ENCODE results near the gene AKR1B15.
A peak's percentile ranks its signal among the peaks of the same experiment; 100 is the strongest.
"Not testable (repeated sequence)": the region's sequence is repeated elsewhere in the genome, so short reads cannot be mapped to it uniquely, and the experiment has no call there.

AKR1B15 gene

DNA sequence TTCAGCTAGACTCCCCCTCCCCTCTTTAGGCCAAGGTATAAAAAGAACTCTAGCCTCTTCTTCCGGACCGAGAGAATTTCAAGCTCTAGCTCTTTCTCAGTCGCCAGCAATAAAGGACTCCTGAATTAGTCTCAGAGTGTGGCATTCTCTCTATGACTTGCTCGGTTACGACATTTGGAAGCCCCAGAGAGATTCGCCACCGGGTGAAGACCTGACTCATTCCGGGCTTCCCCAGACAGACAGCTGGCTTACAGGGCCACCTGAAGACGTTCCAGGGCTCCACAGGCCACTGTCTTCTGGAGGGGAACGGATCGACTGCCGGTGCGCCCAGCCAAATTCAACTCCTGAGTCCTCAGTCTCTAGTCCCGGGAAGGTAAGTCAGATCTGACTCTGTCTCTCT is at the start of gene AKR1B15:
Gene AKR1B15 (plus strand): TSS at position 234 of the 400 bp plus-strand sequence. CDS start 15,510 bp downstream, outside the sequence.
- DNase-seq (ENCODE audit: low read depth) = no peak

DNA sequence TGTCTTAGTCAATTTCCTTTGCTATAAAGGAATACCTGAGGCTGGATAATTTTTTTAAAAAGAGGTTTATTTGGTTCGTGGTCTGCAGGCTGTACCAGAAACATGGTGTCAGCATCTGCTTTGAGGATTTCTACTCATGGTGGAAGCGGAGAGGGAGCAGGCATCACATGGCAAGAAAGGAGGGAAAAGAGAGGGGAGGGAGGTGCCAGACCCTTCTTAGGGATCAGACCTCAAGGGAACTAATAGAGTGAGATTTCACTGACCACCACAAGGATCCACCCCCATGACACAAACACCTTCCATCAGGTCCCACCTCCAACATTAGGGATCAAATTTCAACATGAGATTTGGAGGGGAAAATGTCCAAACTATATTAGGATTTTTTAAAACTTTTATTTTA is 48.5 kb upstream of the AKR1B15 start:
- no peak for DNase-seq (ENCODE audit: low read depth)

DNA sequence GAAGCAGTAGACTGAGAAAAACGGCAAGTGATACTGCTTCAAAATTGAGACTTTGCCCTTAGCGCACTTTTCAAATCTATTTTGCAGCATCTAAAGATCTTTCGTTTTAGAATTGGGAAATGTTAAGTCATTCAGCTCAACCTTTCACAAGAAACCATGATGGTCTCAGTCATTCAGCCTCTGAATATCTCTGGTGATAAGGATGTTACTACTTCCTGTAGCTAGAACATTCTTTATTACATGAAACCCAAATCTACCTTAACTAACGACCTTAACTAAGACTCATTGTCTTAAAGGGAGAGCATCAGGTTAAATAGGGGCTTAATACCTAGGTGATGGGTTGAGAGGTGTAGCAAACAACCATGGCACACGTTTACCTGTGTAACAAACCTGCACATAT is 47.9 kb upstream of the AKR1B15 start:
- DNase-seq (ENCODE audit: low read depth) = no peak

DNA sequence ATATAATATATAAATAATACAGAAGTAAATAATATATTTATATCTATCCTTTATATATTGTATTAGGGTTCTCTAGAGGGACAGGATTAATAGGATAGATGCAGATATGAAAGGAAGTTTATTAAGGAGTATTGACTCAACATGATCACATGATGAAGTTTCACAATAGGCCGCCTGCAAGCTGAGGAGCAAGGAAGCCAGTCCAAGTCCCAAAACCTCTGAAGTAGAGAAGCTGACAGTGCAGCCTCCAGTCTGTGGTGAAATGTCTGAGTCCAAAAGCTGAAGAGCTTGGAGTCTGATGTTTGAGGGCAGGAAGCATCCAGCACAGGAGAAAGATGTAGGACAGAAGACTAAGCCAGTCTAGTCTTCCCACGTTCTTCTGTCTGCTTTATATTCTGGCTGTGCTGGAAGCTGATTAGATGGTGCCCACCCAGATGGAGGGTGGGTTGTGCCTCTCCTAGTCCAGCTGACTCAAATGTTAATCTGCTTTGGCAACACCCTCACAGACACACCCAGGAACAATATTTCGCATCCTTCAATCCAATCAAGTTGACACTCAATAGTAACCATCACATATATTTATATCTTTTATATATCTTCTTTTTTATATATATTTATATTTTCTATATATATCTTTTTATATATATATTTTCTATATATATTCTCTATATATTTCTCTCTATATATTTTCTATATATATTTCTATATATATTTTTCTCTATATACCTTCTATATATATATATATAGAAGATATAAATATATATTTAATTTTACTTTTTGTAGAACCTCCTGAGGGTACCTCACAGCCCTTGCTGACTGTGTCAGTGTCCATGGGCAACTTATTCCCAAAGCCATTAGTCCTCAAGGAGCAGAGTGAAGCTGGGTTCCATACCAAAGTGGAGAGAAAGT is 46.2 kb upstream of the AKR1B15 start:
- no peak for DNase-seq (ENCODE audit: low read depth)

DNA sequence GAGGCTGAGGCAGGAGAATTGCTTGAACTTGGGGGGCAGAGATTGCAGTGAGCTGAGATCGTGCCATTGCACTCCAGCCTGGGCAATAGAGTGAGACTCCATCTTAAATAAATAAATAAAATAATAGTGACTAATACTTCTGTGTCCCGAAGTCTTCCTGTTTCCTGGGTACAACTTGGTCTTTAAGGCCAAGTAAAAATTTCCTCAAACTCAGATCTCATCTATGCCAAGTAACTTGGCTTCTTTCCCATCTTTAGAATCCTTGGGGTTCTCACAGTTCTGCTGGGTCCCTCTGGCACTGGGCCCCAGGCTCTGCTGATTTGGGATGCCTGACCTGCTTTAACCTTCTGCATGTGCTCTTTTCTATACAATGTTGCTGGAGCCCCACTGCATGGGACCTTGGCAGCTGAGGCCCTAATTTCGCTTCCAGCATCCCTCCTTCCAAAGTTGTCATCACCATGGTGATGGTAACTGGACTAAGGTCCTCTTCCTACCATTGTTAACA is 44.2 kb upstream of the AKR1B15 start:
- DNase-seq (ENCODE audit: low read depth) = no peak

DNA sequence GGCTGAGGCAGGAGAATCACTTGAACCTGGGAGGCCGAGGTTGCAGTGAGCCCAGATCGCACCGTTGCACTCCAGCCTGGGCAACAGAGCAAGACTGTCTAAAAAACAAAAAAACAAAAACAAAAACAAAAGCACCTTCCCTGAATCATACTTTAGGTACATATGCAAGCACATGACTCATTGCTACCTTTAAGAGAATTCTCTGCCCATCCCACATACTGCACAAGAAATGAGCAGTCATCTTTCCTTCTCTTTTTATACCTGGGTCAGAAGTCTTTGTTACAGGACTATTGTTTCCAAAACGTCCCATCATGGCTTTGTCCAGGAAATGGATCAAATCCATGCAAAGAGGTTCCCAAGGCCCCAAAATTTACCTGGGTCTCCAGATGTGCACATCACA is 43.1 kb upstream of the AKR1B15 start:
- DNase-seq (ENCODE audit: low read depth) = no peak

DNA sequence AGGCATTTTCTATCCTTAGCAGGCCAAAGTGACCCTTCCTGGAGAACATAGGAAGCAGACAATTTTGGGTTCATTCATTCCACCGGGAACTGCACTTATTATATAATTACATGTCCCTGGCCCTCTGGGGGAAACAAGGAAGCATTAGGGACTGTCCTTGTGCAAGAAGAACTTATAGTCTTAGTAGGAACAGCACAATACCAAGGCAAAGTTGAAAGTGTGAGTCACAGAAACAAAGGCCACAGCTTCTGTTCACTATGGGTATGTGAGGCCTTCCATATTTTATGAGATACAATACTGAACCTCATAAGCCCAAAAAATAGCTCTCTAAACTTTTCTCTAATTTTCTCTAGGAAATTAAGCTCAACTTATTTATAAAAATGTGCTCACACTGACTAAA is 39.9 kb upstream of the AKR1B15 start:
- no peak for DNase-seq (ENCODE audit: low read depth)

DNA sequence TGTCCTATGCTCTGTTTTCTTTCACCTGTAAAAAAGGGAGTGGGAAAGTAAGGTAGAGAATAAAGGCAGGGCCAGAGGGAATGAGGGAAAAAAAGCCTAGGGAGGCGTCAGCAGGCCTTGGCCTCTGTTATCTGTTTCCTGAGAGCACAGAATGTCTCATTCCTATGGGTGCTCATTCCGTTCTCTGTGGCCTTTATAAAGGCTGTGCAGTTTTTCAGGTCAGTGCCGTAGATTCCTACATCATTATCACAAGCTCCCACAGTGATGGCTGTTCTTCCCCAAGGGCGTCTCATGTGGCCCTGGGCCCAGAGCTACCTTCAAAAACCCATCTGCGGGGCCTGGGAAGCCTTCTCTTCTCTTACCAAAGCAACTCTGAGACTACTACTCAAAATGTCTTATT is 38.3 kb upstream of the AKR1B15 start:
- no peak for DNase-seq (ENCODE audit: low read depth)

DNA sequence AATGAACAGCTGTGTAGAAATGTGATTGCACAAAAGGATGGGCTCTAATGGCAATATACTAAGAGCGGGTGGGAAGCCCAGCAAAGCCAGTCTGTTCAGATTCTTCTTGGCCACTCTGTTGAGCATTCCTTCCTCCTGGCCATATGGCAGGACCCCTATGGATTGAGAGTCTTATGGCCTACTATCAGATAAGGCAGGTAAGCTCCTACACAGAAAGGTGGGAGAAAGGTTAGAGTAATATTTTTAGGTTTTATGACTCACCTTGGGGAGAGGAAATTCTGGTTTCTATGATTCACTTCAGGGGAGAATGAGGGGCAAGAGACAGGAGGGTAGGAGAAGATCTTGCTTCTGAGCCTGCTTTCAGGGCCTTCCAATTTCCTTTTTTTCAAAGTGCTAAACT is 36.6 kb upstream of the AKR1B15 start:
- no peak for DNase-seq (ENCODE audit: low read depth)

DNA sequence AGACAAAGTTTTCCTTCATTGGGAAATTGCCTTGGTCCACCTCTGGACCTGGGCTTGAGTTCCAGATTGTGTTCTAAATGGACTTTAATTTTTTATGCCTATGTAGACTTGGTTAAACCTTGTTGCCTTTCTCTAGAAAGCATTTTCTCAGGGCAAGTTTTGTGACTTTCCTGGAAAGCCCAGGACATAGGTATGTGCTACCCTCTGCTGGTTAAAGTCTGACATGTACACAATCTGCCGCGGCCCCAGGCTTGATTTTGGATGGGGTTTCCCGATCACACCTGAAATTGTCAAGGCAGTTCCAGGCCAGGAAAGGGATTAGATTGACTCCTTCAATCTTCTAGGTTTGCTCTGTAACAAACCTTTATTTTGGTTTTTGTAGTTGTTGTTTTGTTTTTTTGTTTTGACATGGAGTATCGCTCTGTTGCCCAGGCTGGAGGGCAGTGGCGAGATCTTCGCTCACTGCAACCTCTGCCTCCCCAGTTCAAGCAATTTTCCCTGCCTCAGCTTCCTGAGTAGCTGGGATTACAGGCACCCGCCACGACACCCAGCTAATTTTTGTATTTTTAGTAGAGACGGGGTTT is 35.6 kb upstream of the AKR1B15 start:
- DNase-seq (ENCODE audit: low read depth) = peak; percentile 4

DNA sequence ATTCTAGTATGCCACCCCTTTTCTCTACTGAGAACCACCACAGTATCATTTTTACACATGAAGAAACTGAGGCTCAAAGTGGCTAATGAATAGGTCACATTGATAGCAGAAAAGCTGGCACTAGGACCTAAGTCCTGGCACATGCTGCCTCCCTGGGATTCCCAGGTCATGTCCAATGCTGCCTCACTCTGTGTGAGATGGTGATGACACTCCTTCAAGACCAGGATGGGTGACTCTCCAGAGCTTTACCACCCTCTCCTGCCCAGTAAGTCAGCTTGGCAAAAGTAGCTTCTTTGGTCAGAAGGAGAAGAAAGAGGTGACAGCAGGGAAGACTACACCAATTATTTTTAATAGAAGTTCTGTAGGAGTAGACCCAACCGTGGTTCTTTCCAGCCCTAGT is 34.8 kb upstream of the AKR1B15 start:
- DNase-seq (ENCODE audit: low read depth) = no peak

DNA sequence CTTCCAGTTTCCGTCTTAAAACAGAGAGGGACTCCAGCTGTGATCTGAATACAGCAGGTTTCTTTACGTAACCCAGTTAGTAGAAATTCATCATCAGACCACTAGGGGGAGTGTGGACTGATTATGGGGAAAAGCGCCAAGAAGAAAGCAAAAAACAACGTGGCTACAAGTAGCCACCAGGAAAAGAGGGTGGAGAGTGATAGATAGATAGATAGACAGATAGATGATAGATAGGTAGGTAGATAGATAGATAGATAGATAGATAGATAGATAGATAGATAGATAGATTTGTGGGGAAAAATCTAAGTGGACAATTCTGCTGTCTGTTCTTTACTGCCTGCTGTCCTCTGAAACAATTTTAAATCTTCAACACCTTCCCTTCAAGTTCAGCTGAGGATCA is 34.2 kb upstream of the AKR1B15 start:
- DNase-seq (ENCODE audit: low read depth) = peak; percentile 2

DNA sequence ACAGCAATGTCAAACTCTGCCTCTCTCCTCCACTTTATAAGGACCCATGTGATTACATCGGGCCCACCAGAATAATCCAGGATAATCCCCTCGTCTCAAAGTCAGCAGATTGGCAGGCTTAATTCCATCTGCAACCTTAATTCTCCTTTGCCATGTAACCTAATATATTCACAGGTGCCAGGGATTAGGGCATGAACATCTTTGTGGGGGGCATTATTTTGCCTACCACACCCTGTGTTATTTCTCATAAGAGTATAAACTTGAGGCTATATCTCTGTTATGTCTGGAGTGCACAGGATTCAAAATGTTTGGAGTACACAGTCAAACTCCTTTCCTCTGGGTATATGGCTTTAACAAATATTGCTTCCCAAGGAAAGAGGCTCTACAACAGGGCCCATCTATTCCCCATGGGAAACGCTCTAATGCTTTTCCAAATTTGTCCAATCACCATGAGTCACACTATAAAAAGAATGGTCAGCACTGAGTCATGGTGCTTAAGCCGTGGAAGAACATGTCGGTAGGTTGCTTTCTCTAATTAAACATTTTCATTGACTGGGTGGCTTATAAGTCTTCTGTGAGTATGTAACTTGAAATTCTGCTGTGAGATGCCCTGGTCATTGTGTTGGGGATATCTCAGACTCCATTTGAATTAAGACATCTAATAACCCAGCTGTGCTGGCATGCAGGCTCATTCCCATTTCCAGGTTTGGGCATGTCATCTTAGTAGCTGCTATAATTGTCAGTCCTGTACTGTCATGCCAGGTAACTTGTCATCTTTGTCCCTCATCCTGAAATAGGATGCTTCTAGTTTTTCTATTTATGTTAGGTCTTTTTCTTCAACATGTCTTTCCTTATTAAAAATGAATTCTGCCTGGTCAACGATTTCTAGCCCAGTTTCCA is 33.1 kb upstream of the AKR1B15 start:
- DNase-seq (ENCODE audit: low read depth) = no peak

DNA sequence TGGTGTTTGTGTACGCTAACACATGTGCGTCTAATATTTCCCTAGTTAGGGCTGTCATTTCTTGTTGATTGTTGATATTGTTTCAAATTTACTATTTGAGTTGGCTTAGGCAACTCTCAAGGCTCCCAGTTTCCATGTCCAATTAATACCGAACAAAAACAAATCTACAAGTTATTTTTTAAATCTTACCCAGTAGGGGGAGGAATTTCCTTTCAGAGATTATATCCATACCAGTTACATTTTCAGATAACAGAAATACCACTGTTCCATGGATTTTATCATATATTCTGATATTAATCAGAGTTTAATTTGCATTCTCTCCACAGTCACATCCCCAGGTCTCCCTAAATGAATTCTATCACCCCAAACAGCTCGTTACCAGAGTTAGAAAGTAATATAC is 28.8 kb upstream of the AKR1B15 start:
- DNase-seq (ENCODE audit: low read depth) = no peak

DNA sequence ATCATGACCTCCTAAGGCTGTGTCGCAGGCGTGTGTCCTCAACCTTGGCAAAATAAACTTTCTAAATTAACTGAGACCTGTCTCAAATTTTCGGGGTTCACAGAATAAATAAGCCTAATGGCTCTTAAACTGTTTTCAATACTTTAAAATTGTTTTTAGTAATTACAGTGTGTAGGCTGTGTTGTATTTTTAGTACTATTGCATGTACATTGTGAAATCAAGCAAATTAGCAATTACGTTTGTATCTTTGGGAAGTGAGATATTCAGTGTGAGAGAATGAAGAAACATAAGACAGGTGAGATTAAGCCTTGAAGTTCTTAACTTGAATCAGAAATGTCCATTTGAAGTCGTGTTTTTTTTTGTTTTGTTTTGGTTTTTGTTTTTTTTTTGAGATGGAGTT is 26.3 kb upstream of the AKR1B15 start:
- DNase-seq (ENCODE audit: low read depth) = no peak

DNA sequence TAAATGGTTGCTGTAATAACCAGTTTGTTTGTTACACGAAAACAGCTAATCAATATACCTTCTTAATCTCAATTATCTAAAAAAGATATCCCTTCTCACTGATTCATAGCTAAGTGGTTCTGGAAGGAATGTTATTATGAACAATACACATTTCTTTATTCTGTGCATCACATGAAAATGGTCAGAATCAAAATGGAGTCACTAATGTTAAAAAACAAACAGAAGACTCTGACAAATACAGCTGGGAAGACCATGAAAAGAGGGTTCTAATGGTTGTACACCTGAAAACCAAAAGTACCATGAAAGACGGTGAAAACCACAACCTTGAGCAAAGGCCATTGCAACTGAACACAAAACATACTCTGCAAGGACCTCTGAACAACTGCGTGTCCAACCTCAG is 23.5 kb upstream of the AKR1B15 start:
- not testable (repeated sequence) for DNase-seq (ENCODE audit: low read depth)

DNA sequence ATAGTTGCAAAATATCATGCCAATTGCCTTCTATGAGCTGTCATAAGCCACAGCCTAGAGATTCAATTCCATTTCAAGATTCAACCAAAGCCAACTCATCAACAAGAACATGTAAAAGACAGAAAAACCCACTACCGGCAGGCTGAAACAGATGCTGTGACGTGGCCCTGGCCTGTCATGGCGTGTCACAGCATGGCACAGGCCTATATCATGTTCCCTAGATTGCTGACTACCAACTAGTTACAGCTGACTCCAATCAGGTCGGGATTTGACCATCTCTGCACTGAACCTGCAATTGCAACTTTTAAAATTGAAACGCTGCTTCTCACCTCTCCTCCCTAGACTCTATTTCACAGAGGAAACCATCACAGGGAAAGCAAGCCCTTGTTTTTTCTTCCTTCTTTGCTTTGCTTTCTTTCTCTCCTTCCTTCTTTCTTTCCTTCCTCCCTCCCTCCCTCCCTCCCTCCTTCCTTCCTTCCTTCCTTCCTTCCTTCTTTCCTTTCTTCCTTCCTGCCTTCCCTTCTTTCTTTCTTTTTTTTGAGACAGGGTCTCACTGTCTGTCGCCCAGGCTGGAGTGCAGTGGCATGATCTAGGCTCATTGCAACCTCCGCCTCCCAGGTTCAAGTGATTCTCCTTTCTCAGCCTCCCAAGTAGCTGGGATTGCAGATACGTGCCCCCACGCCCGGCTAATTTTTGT is 22.2 kb upstream of the AKR1B15 start:
- not testable (repeated sequence) for DNase-seq (ENCODE audit: low read depth)

DNA sequence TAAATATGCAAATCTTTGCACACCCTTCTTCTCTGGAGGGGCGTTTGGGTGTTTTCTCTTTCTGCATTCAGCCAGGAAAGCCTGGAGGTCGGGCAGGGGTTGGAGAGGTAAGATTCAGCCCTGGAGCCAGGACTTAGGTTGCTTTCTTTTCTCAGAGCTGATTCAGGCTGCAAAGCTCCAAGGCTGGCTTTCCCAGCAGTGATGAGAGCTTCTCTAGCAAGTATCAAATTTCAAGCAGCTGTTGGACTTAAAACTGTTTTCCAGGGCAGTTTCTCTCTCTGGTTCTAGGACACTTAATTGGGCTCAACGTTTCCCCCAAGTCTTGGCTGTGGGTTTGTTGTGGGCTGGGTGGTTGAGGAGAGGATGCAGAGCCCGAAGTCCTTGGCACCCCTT is 20.9 kb upstream of the AKR1B15 start:
- no peak for DNase-seq (ENCODE audit: low read depth)

DNA sequence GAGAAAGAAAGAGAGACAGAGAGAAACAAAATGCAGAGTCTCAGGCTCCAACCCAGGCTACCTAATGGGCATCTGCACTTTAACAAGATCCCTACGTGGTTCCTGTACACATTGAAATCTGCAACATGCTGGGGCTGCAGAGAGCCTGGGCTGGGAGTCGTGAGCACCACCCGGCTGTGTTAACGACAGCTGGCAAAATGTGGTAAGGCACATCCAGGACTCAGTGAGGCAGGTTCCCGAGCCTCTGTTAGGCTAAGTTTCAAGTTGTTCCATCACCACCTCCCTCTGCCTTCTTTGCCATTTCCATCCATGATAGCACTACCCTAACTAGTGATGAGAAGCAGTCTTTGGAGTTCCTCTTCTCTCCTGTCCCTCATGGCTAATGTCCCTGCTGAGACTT is 20.2 kb upstream of the AKR1B15 start:
- no peak for DNase-seq (ENCODE audit: low read depth)

DNA sequence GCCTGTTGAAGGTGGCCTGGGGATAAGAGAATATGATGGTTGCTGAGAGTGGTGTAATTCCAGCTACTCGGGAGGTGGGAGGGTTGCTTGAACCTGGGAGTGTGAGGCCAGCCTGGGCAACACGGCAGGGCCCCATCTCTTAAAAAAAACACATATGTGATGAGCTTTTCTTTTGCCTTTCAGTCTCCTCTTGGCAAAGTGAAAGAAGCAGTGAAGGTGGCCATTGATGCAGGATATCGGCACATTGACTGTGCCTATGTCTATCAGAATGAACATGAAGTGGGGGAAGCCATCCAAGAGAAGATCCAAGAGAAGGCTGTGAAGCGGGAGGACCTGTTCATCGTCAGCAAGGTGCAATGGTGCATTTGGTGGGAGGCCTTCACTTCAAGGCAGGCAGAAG is 18.4 kb upstream of the AKR1B15 start:
- DNase-seq (ENCODE audit: low read depth) = no peak

DNA sequence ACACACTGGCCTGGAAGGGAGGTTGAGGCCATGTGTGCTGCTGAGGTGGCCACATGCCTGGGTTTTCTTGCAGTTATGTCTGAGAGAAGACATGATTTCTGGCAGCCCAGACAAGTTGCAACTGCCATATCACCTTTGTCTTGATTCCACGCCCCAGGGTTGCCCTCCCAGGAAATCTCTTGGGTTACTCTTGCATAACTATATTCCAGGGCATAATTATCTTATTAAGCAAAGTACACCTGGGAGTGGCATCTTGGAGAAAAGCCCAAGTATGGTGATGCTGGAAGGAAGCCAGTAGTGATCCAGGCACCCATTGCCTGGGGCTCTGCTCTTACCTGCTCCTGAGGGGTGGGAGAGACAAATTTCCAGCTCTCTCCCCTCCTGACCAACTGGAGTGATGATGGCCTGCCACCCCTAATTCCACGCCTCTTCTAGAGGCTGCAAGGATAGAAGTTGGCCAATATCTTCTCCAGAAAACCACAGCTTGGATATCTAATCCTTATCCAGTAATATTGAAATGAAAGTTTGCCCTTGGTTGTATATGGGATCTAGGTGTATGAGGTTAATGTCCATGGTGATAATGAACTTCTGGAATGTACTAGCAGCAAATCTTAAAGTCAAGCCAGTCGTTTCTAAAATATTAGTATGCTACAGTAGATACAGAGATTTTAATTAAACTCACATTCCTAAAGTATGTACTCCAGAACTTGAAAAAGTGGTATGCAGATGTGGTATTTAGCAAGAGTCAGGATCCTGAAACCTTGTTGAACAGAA is 16.5 kb upstream of the AKR1B15 start:
- DNase-seq (ENCODE audit: low read depth) = no peak
